ENCODE data around the gene DNM3.

DNA sequence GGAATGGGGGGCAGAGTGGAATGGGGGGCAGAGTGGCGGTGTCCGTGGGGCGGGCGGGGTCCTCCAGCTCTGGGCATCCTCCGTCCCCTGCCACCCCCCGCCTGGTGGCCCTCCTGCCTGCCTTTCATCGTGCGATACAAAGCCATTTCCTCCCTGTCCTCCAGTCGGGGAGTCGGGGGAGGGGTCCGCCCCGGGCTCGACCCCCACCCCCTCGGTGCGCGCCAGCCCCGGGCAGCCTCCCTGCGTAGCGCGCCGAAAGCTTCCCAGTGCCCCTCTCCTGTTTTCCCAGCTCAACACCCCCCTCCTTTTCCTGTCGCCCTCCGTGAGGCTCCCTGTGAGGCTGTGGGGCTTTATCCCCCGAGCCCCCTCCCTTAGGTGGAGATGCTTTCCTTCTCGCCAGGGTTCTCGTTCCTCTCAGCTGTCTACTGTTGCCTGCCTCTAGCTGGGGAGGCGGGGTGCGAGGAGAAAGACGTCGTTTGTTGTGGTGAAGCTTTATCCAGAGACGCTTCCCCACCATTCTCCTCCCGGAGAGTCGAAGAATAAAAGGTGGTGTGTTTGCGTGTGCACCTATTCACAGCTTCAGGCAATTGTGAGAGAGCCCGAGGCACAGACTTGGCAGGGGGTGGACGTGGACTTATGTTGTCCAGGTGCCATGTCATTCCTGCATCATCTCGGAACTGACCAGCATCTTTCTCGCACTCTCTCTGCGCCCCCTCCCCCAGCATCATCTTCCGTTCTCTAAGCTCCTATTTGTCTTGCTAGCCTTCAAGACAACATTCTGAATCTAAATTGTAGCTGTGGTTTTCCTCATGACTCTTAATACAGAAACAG is 848 bp downstream of the DNM3 start:
- TF ChIP-seq POLR2A (IDR thresholded peaks at IDR 0.05; ENCODE audit: low read depth, low read length), result no peak
- no peak for TF ChIP-seq CTCF (IDR thresholded peaks at IDR 0.05; ENCODE audit: extremely low read depth in 1 of 2, insufficient read depth in 1 of 2, low read depth in 1 of 2, low read length in 2 of 2)
- no peak for TF ChIP-seq POLR2AphosphoS5 (IDR thresholded peaks at IDR 0.05; ENCODE audit: insufficient read depth, low read depth, low read length)
- TF ChIP-seq MAX (IDR thresholded peaks at IDR 0.05; ENCODE audit: insufficient read depth, insufficient read length), result no peak
- no peak for TF ChIP-seq GATA2 (IDR thresholded peaks at IDR 0.05; ENCODE audit: insufficient read depth, insufficient read length, low read depth, low read length)
